ENCODE measurements around the gene CLDN4. TPM values are rescaled to one million over a fixed set of nuclear protein-coding genes. Genes with fewer than 3 reads are reported as not detected.
"Not testable (repeated sequence)": the region's sequence is repeated elsewhere in the genome, so short reads cannot be mapped to it uniquely, and the experiment has no call there.

The CLDN4 gene, protein sequence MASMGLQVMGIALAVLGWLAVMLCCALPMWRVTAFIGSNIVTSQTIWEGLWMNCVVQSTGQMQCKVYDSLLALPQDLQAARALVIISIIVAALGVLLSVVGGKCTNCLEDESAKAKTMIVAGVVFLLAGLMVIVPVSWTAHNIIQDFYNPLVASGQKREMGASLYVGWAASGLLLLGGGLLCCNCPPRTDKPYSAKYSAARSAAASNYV
- total RNA-seq (532 and 570 TPM in 2 replicates), polyA plus RNA-seq (880 and 909 TPM in 2 replicates)

DNA sequence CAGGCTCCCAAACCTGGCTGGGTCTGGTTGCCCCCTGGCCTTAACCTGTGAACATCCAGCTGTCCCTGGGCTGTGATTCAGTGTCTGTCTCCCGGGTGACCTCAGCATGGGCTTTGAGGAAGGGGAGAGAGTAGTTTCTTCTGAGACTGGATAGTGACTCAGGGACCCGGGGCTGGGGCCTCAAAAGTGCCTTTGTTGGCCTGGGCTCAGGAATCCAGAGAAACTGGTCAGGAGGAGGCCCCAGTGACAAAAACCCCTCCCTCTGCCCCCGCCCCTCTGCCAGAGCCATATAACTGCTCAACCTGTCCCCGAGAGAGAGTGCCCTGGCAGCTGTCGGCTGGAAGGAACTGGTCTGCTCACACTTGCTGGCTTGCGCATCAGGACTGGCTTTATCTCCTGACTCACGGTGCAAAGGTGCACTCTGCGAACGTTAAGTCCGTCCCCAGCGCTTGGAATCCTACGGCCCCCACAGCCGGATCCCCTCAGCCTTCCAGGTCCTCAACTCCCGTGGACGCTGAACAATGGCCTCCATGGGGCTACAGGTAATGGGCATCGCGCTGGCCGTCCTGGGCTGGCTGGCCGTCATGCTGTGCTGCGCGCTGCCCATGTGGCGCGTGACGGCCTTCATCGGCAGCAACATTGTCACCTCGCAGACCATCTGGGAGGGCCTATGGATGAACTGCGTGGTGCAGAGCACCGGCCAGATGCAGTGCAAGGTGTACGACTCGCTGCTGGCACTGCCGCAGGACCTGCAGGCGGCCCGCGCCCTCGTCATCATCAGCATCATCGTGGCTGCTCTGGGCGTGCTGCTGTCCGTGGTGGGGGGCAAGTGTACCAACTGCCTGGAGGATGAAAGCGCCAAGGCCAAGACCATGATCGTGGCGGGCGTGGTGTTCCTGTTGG is at the start of gene CLDN4:
Gene CLDN4, plus strand, starts transcription at position 316 of the 903 bp plus-strand sequence. Its CDS starts 206 bp downstream, at position 522.
- Histone ChIP-seq H3K36me3 (replicated peaks; ENCODE audit: insufficient read depth, low read depth) (no peaks in the 10 kb centered on the region), H3K79me2 (peaks cover 18% of the 10 kb centered on the region), H2AFZ (no peak within 1 kb of the TSS), H3K27ac (peak within 1 kb of the TSS; percentile 99), H4K20me1 (ENCODE audit: insufficient read depth, poor library complexity, severe bottlenecking) (no peaks in the 10 kb centered on the region), H3K4me1 (ENCODE audit: insufficient read depth) (peaks cover 37% of the 10 kb centered on the region), H3K27me3 (no peaks in the 10 kb centered on the region), H3K9me2 (replicated peaks; ENCODE audit: insufficient read depth) (no peaks in the 10 kb centered on the region), H3K9me3 (ENCODE audit: low read depth) (no peaks in the 10 kb centered on the region), H3K4me2 (peak within 1 kb of the TSS; percentile 70), H3K4me3 (peak within 1 kb of the TSS; percentile 61)
- no peak for TF ChIP-seq EZH2 (IDR thresholded peaks at IDR 0.05; ENCODE audit: borderline replicate concordance)
- 60% methylated on average over 42 of the region's 42 CpGs for WGBS (ENCODE audit: low lambda C conversion rate, missing lambda C conversion rate)
- peak; percentile 92 for DNase-seq (ENCODE audit: low spot score)

DNA sequence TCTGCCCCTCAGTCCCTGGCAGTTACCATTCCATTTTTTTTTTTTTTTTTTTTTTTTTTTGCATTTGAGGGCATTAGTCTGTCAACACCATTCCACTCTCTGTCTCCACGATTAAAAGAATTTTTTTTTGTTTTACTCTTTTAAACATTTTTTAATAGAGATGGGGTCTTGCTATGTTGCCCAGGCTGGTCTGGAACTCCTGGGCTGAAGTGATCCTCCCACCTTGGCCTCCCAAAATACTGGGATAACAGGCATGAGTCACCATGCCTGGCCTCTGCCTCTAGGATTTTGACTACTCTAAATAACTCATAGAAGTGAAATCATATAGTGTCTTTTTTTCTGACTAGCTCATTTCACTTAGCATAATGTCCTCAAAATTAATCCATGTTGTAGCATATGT is 44.2 kb upstream of the CLDN4 start:
- H3K9me2 ChIP-seq (replicated peaks; ENCODE audit: insufficient read depth) = no peaks in the 10 kb centered on the region
- no peaks in the 10 kb centered on the region for H4K20me1 ChIP-seq (ENCODE audit: insufficient read depth, poor library complexity, severe bottlenecking)
- H3K4me3 ChIP-seq = no peak overlapping the region
- DNase-seq (ENCODE audit: low spot score) = no peak
- no peaks in the 10 kb centered on the region for H3K9me3 ChIP-seq (ENCODE audit: low read depth)
- TF ChIP-seq EZH2 (IDR thresholded peaks at IDR 0.05; ENCODE audit: borderline replicate concordance) (no peak), EZH2phosphoT487 (IDR thresholded peaks at IDR 0.05; ENCODE audit: low read depth, severe bottlenecking, unreplicated experiment) (no peak)
- TF ChIP-seq, protein P1, sequence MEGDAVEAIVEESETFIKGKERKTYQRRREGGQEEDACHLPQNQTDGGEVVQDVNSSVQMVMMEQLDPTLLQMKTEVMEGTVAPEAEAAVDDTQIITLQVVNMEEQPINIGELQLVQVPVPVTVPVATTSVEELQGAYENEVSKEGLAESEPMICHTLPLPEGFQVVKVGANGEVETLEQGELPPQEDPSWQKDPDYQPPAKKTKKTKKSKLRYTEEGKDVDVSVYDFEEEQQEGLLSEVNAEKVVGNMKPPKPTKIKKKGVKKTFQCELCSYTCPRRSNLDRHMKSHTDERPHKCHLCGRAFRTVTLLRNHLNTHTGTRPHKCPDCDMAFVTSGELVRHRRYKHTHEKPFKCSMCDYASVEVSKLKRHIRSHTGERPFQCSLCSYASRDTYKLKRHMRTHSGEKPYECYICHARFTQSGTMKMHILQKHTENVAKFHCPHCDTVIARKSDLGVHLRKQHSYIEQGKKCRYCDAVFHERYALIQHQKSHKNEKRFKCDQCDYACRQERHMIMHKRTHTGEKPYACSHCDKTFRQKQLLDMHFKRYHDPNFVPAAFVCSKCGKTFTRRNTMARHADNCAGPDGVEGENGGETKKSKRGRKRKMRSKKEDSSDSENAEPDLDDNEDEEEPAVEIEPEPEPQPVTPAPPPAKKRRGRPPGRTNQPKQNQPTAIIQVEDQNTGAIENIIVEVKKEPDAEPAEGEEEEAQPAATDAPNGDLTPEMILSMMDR (IDR thresholded peaks at IDR 0.05; ENCODE audit: poor library complexity) = no peak
- H3K4me1 ChIP-seq (ENCODE audit: insufficient read depth) = no peaks in the 10 kb centered on the region
- 100% methylated on average over 1 of the region's 1 CpG for WGBS (ENCODE audit: low lambda C conversion rate, missing lambda C conversion rate)
- H2AFZ ChIP-seq = no peak overlapping the region
- no peaks in the 10 kb centered on the region for H3K36me3 ChIP-seq (replicated peaks; ENCODE audit: insufficient read depth, low read depth)
- no peaks in the 10 kb centered on the region for H3K27me3 ChIP-seq
- H3K4me2 ChIP-seq = no peak overlapping the region
- no peaks in the 10 kb centered on the region for H3K79me2 ChIP-seq
- no peak overlapping the region for H3K27ac ChIP-seq

DNA sequence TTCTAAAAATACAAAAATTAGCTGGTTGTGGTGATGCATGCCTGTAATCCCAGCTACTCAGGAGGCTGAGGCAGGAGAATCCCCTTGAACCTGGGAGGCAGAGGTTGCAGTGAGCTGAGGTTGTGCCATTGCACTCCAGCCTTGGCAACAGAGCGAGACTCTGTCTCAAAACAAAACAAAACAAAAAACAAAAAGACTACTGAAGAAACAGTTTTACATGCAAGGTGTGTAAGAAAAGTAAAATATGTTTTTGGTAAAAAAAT is 43.1 kb upstream of the CLDN4 start:
- H3K4me1 ChIP-seq (ENCODE audit: insufficient read depth); H3K27me3 ChIP-seq; H3K4me3 ChIP-seq; H3K9me2 ChIP-seq (replicated peaks; ENCODE audit: insufficient read depth); H3K27ac ChIP-seq; H3K4me2 ChIP-seq; H3K9me3 ChIP-seq (ENCODE audit: low read depth); H3K79me2 ChIP-seq; DNase-seq (ENCODE audit: low spot score); H2AFZ ChIP-seq; H3K36me3 ChIP-seq (replicated peaks; ENCODE audit: insufficient read depth, low read depth); H4K20me1 ChIP-seq (ENCODE audit: insufficient read depth, poor library complexity, severe bottlenecking): not testable (repeated sequence)
- 96% methylated on average over 1 of the region's 1 CpG for WGBS (ENCODE audit: low lambda C conversion rate, missing lambda C conversion rate)

DNA sequence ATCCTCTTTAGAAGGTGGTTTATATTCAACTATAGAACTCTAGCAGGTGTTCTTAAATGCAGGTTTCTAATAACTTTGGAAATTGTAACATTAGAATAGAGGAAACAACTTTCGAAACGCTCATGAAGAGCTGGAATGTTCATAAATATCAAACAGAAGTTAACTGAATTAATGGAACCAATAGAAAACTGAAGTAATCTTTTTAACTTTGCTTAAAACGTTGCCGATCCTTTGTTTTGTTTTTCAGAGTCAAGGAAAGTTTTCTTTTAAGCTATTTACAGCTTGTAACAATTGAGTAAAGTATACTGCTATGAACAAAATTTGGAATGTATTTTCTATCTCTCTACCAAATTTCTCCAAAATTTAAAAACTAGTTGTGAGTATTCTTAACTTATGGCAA is 41.7 kb upstream of the CLDN4 start:
- Histone ChIP-seq H3K4me2 (no peak overlapping the region), H3K79me2 (no peaks in the 10 kb centered on the region), H3K27me3 (no peaks in the 10 kb centered on the region), H3K9me3 (ENCODE audit: low read depth) (no peaks in the 10 kb centered on the region), H2AFZ (no peak overlapping the region), H4K20me1 (ENCODE audit: insufficient read depth, poor library complexity, severe bottlenecking) (no peaks in the 10 kb centered on the region), H3K4me3 (no peak overlapping the region), H3K36me3 (replicated peaks; ENCODE audit: insufficient read depth, low read depth) (no peaks in the 10 kb centered on the region), H3K4me1 (ENCODE audit: insufficient read depth) (peaks cover 11% of the 10 kb centered on the region), H3K27ac (no peak overlapping the region), H3K9me2 (replicated peaks; ENCODE audit: insufficient read depth) (no peaks in the 10 kb centered on the region)
- TF ChIP-seq EZH2 (IDR thresholded peaks at IDR 0.05; ENCODE audit: borderline replicate concordance) (no peak), EZH2phosphoT487 (IDR thresholded peaks at IDR 0.05; ENCODE audit: low read depth, severe bottlenecking, unreplicated experiment) (no peak)
- TF ChIP-seq, protein P1 (IDR thresholded peaks at IDR 0.05; ENCODE audit: poor library complexity) = no peak
- no peak for DNase-seq (ENCODE audit: low spot score)
- 90% methylated on average over 4 of the region's 4 CpGs for WGBS (ENCODE audit: low lambda C conversion rate, missing lambda C conversion rate)

DNA sequence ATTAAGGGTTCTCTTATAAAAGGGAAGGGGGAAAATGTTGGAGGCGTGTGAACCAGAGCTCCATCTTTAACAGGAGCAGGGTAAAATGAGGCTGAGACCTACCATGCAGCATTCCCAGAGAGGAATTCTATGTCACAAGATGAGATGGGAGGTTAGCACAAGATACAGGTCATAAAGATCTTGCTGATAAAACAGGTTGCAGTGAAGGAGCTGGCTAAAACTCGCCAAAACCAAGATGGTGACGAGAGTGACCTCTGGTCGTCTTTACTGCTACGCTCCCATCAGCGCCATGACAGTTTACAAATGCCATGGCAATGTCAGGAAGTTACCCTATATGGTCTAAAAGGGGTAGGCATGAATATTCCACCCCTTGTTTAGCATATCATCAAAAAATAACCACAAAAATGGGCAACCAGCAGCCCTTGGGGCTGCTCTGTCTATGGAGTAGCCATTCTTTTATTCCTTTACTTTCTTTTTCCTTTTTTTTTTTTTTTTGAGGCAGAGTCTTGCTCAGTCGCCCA is 39.6 kb upstream of the CLDN4 start:
- H3K4me3 ChIP-seq; H3K27ac ChIP-seq; H3K79me2 ChIP-seq; H3K27me3 ChIP-seq; H4K20me1 ChIP-seq (ENCODE audit: insufficient read depth, poor library complexity, severe bottlenecking); DNase-seq (ENCODE audit: low spot score); H2AFZ ChIP-seq; H3K9me3 ChIP-seq (ENCODE audit: low read depth); H3K4me2 ChIP-seq; H3K9me2 ChIP-seq (replicated peaks; ENCODE audit: insufficient read depth); H3K36me3 ChIP-seq (replicated peaks; ENCODE audit: insufficient read depth, low read depth): not testable (repeated sequence)
- H3K4me1 ChIP-seq (ENCODE audit: insufficient read depth) = peaks cover 19% of the 10 kb centered on the region
- 91% methylated on average over 7 of the region's 7 CpGs for WGBS (ENCODE audit: low lambda C conversion rate, missing lambda C conversion rate)

DNA sequence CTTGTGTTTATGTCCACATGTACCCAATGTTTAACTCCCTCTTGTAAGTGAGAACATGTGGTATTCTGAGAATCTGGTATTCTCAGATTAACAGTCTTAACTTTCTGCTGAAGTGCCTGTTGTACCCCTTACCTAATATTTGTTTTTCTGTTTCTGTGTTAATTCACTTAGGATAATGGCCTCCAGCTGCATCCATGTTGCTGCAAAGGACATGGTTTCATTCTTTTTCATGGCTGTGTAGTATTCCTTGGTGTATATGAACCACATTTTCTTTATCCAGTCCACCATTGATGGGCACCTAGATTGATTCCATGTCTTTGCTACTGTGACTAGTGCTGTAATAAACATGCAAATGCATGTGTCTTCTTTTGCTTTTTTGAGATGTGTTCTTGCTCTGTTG is 35.6 kb upstream of the CLDN4 start:
- DNase-seq (ENCODE audit: low spot score); H3K9me3 ChIP-seq (ENCODE audit: low read depth); H3K4me3 ChIP-seq; H3K9me2 ChIP-seq (replicated peaks; ENCODE audit: insufficient read depth); H2AFZ ChIP-seq; H3K36me3 ChIP-seq (replicated peaks; ENCODE audit: insufficient read depth, low read depth); H3K27me3 ChIP-seq; H4K20me1 ChIP-seq (ENCODE audit: insufficient read depth, poor library complexity, severe bottlenecking); H3K79me2 ChIP-seq; H3K4me2 ChIP-seq: not testable (repeated sequence)
- H3K4me1 ChIP-seq (ENCODE audit: insufficient read depth) = peaks cover 19% of the 10 kb centered on the region
- H3K27ac ChIP-seq = peak overlapping the region; percentile 97
